Measurements from ENCODE around the gene LUZP4.
A peak's percentile ranks its signal among the peaks of the same experiment; 100 is the strongest.

Gene LUZP4

DNA sequence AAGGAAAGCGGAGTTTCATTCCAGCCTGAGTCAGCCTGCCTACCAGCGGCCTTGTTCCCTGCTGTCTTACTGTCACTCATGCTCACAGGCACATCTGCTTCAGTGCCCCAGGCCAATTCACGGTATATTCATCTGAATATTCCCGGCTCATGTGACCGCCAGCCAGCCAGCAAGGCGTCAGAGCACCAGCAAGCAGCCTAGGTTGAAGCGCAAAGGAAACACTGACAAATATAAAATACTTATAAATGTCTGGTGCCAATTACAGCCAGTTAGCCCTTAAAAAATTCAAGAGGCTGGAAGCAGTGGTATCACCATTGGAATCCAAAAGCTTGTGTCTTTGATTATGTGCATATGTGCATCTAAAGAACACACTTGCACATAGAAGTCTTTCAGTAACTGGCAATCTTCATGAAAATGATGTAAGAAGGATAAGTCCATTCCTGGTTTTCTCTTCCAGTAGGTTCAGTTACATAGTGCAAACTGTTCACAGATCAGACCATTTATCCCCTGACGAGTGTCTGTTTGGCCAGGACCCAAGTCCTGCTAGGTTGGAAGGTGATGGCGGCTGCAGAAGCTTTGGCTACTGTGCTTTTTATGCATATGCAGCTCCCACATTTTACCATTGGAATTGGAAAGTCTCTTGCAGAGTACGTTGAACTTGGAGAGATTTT is 61.3 kb downstream of the LUZP4 start:
- TF ChIP-seq, protein P1, sequence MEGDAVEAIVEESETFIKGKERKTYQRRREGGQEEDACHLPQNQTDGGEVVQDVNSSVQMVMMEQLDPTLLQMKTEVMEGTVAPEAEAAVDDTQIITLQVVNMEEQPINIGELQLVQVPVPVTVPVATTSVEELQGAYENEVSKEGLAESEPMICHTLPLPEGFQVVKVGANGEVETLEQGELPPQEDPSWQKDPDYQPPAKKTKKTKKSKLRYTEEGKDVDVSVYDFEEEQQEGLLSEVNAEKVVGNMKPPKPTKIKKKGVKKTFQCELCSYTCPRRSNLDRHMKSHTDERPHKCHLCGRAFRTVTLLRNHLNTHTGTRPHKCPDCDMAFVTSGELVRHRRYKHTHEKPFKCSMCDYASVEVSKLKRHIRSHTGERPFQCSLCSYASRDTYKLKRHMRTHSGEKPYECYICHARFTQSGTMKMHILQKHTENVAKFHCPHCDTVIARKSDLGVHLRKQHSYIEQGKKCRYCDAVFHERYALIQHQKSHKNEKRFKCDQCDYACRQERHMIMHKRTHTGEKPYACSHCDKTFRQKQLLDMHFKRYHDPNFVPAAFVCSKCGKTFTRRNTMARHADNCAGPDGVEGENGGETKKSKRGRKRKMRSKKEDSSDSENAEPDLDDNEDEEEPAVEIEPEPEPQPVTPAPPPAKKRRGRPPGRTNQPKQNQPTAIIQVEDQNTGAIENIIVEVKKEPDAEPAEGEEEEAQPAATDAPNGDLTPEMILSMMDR (IDR thresholded peaks at IDR 0.05): no peak
- H3K4me3 ChIP-seq: no peak overlapping the region
- no peaks in the 10 kb centered on the region for H3K9me3 ChIP-seq
- intact Hi-C loops (cut with DNase I; ENCODE audit: low total_unique reads): no loop called here
- DNase-seq: no peak
- H3K27ac ChIP-seq: peak overlapping the region; percentile 41 to 54
- H3K27me3 ChIP-seq: no peaks in the 10 kb centered on the region
- peaks cover 0 to 50% (median 2%) of the 10 kb centered on the region in 4 donors for H3K4me1 ChIP-seq
- H3K36me3 ChIP-seq: no peaks in the 10 kb centered on the region

DNA sequence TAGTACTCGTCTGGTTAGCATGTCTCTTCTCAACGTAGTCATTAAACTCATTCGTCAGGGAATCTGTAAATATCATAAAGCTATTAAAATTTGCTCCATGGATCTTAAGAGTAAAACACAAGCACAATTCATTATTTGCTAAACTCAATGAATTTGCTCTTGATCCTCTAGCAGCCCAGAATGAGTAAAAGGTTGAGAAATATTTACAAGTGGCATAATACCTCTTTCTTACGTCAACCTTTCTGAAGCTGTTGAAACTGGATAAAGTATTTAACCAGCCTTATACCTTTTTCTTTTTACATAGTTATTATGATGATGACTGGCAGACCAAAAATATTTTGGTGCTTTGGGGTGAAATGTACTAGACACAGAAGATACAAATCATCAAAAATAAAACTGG is 66.9 kb downstream of the LUZP4 start:
- peaks cover 0 to 80% (median 4%) of the 10 kb centered on the region in 4 donors for H3K4me1 ChIP-seq
- H3K36me3 ChIP-seq: no peaks in the 10 kb centered on the region
- intact Hi-C loops (cut with DNase I; ENCODE audit: low total_unique reads): no loop called here
- DNase-seq: no peak
- H3K27ac ChIP-seq: peak overlapping the region; percentile 64 to 75
- H3K27me3 ChIP-seq: no peaks in the 10 kb centered on the region
- no peak overlapping the region for H3K4me3 ChIP-seq
- no peaks in the 10 kb centered on the region for H3K9me3 ChIP-seq
- TF ChIP-seq, protein P1 (IDR thresholded peaks at IDR 0.05): no peak
